ENCODE measurements around the gene NAA50. TPM values are rescaled to one million over a fixed set of nuclear protein-coding genes. Genes with fewer than 3 reads are reported as not detected.
A peak's percentile ranks its signal among the peaks of the same experiment; 100 is the strongest.

NAA50 gene
- total and polyA plus RNA-seq, 2 donors = 43.6 to 68.7 TPM

DNA sequence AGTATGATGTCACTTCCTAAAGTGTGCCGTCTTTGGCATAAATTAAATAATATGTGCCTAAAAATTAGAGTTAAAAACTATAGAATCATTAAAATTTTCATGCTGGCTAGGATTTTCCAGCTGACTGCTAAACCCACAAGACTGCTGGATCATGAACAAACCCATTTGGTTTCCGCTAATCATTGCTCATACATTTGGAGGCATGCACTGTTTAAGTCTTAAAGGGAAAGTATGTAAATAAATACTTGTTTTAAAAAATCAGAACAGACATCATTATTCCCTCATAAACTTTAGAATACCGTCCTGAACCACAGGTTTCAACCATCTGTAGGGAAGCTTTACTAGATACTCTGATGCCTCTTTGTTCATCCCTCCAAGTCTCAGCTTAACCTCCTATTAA lies 27.3 kb upstream of the NAA50 start:
- Histone ChIP-seq H3K36me3 (ENCODE audit: control insufficient read depth in 2 of 2, insufficient read depth in 2 of 2, low read length in 1 of 2) (no peaks in the 10 kb centered on the region), H3K9me3 (ENCODE audit: control insufficient read depth in 2 of 2, insufficient read depth in 1 of 2, low read length in 1 of 2) (no peaks in the 10 kb centered on the region), H3K27ac (ENCODE audit: low read depth in 1 of 2, low read length in 1 of 2) (no peak overlapping the region), H3K27me3 (ENCODE audit: control insufficient read depth in 2 of 2, insufficient read depth in 1 of 2, low read length in 1 of 2) (no peaks in the 10 kb centered on the region), H3K4me3 (ENCODE audit: low read length in 2 of 2) (no peak overlapping the region), H3K4me1 (ENCODE audit: control insufficient read depth in 2 of 2, insufficient read depth in 2 of 2, low read length in 2 of 2) (no peaks in the 10 kb centered on the region)
- 87% methylated on average over 3 of the region's 3 CpGs for WGBS
- DNase-seq (ENCODE audit: low read depth in 6 of 9, low spot score in 9 of 9) = no peak

DNA sequence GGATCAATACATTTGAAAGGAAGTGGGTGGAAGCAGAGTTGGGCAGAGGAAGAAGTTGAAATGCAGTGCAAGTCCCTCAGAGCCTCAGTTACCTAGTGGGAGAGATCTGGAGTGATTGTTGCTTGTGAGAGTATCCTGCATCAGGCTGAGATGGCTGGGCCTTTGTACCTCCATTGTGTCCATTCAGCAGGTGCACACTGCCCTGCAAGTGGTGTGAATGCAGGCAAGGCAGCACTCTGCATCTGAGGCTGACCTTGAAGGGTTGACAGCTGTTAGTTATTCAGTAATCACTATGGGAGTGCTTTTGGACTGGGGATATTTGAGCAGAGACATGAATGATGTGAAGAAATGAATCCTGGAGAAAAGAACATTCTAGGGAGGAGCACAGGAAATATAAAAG lies 25.9 kb upstream of the NAA50 start:
- Histone ChIP-seq H3K36me3 (ENCODE audit: control insufficient read depth in 2 of 2, insufficient read depth in 2 of 2, low read length in 1 of 2) (no peaks in the 10 kb centered on the region), H3K4me3 (ENCODE audit: low read length in 2 of 2) (no peak overlapping the region), H3K27me3 (ENCODE audit: control insufficient read depth in 2 of 2, insufficient read depth in 1 of 2, low read length in 1 of 2) (no peaks in the 10 kb centered on the region), H3K4me1 (ENCODE audit: control insufficient read depth in 2 of 2, insufficient read depth in 2 of 2, low read length in 2 of 2) (no peaks in the 10 kb centered on the region), H3K9me3 (ENCODE audit: control insufficient read depth in 2 of 2, insufficient read depth in 1 of 2, low read length in 1 of 2) (no peaks in the 10 kb centered on the region), H3K27ac (ENCODE audit: low read depth in 1 of 2, low read length in 1 of 2) (no peak overlapping the region)
- DNase-seq (ENCODE audit: low read depth in 6 of 9, low spot score in 9 of 9) = no peak

DNA sequence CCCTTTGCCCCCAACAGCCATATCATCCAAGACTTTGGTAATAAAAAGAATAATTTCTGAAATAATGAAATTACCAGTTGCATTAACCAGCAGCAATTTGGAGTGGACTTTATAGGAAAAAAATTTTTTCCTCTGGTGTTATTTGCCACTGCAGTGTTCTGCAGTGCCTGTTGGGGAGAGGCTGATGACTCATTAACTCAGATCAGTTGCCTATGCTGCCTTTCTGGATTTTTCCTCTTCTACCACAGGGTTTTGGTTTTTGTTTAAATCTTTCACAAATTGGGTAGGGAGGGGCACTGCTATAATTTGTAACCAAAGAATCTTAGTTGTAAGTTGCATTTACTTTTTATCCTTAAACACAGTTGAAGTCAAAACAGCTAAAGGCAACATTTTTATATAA lies 23.5 kb upstream of the NAA50 start:
- Histone ChIP-seq H3K27ac (ENCODE audit: low read depth in 1 of 2, low read length in 1 of 2) (no peak overlapping the region), H3K9me3 (ENCODE audit: control insufficient read depth in 2 of 2, insufficient read depth in 1 of 2, low read length in 1 of 2) (no peaks in the 10 kb centered on the region), H3K36me3 (ENCODE audit: control insufficient read depth in 2 of 2, insufficient read depth in 2 of 2, low read length in 1 of 2) (no peaks in the 10 kb centered on the region), H3K4me3 (ENCODE audit: low read length in 2 of 2) (no peak overlapping the region), H3K4me1 (ENCODE audit: control insufficient read depth in 2 of 2, insufficient read depth in 2 of 2, low read length in 2 of 2) (no peaks in the 10 kb centered on the region), H3K27me3 (ENCODE audit: control insufficient read depth in 2 of 2, insufficient read depth in 1 of 2, low read length in 1 of 2) (no peaks in the 10 kb centered on the region)
- no peak for DNase-seq (ENCODE audit: low read depth in 6 of 9, low spot score in 9 of 9)

DNA sequence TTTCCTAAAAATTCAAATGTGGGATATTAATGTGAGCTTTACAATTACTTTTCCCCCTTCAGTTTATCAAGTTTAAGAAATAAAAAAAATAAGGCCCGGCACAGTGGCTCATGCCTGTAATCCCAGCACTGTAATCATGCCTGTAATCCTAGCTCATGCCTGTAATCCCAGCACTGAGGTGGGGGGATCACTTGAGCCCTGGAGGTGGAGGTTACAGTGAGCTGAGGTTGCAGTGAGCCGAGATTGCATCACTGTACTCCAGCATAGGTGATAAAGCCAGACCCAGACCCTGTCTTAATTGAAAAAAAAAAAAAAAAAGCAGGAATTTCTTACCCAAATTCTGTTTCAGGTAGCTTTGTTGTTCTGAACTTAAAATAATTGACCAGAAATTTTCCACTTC lies 18.6 kb upstream of the NAA50 start:
- H3K9me3 ChIP-seq (ENCODE audit: control insufficient read depth in 2 of 2, insufficient read depth in 1 of 2, low read length in 1 of 2) = no peaks in the 10 kb centered on the region
- H3K36me3 ChIP-seq (ENCODE audit: control insufficient read depth in 2 of 2, insufficient read depth in 2 of 2, low read length in 1 of 2) = no peaks in the 10 kb centered on the region
- no peak for DNase-seq (ENCODE audit: low read depth in 6 of 9, low spot score in 9 of 9)
- H3K4me3 ChIP-seq (ENCODE audit: low read length in 2 of 2) = no peak overlapping the region
- H3K4me1 ChIP-seq (ENCODE audit: control insufficient read depth in 2 of 2, insufficient read depth in 2 of 2, low read length in 2 of 2) = no peaks in the 10 kb centered on the region
- H3K27ac ChIP-seq (ENCODE audit: low read depth in 1 of 2, low read length in 1 of 2) = no peak overlapping the region
- WGBS = 97% methylated on average over 2 of the region's 2 CpGs
- H3K27me3 ChIP-seq (ENCODE audit: control insufficient read depth in 2 of 2, insufficient read depth in 1 of 2, low read length in 1 of 2) = no peaks in the 10 kb centered on the region

DNA sequence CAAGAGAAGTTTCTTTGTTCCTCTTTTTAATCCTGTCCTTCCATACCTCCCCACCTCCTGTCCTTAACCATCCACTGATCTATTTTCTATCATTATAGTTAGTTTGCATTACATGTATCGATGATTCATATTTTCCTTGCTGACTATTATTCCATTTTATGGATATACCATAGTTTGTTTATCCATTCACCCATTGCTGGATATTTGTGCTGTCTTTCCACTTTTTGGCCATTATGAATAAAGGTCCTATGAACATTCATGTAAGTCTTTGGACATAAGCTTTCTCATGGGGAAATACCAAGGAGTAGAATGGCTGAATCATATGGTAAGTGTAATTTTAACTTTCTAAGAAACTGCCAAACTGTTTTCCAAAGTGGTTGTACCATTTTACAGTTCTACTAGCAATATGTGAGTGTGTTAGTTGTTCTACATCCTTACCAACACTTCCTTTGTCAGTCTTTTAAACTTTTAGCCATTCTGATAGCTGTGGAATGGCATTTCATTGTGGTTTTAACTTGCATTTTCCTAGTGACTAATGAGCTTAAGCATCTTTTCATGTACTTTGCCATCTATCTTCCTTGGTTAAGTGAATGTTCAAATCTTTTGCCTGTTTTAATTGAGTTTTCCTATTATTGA lies 12.5 kb upstream of the NAA50 start:
- Histone ChIP-seq H3K27ac (ENCODE audit: low read depth in 1 of 2, low read length in 1 of 2) (no peak overlapping the region), H3K36me3 (ENCODE audit: control insufficient read depth in 2 of 2, insufficient read depth in 2 of 2, low read length in 1 of 2) (no peaks in the 10 kb centered on the region), H3K4me1 (ENCODE audit: control insufficient read depth in 2 of 2, insufficient read depth in 2 of 2, low read length in 2 of 2) (peaks cover 0 to 3% of the 10 kb centered on the region in 2 donors), H3K4me3 (ENCODE audit: low read length in 2 of 2) (no peak overlapping the region), H3K27me3 (ENCODE audit: control insufficient read depth in 2 of 2, insufficient read depth in 1 of 2, low read length in 1 of 2) (no peaks in the 10 kb centered on the region), H3K9me3 (ENCODE audit: control insufficient read depth in 2 of 2, insufficient read depth in 1 of 2, low read length in 1 of 2) (no peaks in the 10 kb centered on the region)
- 98% methylated on average over 1 of the region's 1 CpG for WGBS
- no peak for DNase-seq (ENCODE audit: low read depth in 6 of 9, low spot score in 9 of 9)

DNA sequence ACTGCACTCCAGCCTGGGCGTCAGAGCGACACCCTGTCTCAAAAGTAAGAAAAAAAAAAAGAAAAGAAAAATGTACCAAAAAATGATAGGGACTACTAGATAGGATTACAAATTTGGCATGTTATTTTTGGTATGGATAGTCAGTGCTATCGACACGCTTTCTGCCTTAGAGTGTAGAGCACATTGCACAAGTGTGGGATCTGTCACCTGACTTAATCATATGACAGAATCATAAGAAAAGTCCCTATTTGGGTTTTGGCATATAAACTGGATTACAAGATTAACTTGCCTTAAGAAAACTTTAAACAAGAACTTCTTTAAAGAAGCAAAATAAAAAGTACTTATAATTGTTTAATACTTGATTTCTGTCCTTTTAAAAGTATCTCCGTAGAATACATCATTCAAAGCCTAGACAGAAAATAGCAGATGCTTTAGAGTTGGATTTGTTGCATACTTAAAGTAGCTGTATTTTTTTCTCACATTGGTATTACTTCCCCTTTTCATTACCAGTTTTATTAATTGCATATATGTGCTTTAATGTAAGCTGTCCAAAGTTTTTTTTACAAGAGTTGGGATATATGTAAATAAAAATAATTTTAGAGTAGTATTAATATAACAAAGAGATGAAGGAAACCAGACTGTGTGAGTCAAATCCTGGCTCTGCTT lies 8.6 kb upstream of the NAA50 start:
- peak overlapping the region in 1 of 2 donors; percentile 1 for H3K27ac ChIP-seq (ENCODE audit: low read depth in 1 of 2, low read length in 1 of 2)
- H3K4me1 ChIP-seq (ENCODE audit: control insufficient read depth in 2 of 2, insufficient read depth in 2 of 2, low read length in 2 of 2) = peaks cover 0 to 3% of the 10 kb centered on the region in 2 donors
- no peaks in the 10 kb centered on the region for H3K36me3 ChIP-seq (ENCODE audit: control insufficient read depth in 2 of 2, insufficient read depth in 2 of 2, low read length in 1 of 2)
- no peaks in the 10 kb centered on the region for H3K27me3 ChIP-seq (ENCODE audit: control insufficient read depth in 2 of 2, insufficient read depth in 1 of 2, low read length in 1 of 2)
- DNase-seq (ENCODE audit: low read depth in 6 of 9, low spot score in 9 of 9) = no peak
- no peaks in the 10 kb centered on the region for H3K9me3 ChIP-seq (ENCODE audit: control insufficient read depth in 2 of 2, insufficient read depth in 1 of 2, low read length in 1 of 2)
- 90% methylated on average over 5 of the region's 5 CpGs for WGBS
- no peak overlapping the region for H3K4me3 ChIP-seq (ENCODE audit: low read length in 2 of 2)

DNA sequence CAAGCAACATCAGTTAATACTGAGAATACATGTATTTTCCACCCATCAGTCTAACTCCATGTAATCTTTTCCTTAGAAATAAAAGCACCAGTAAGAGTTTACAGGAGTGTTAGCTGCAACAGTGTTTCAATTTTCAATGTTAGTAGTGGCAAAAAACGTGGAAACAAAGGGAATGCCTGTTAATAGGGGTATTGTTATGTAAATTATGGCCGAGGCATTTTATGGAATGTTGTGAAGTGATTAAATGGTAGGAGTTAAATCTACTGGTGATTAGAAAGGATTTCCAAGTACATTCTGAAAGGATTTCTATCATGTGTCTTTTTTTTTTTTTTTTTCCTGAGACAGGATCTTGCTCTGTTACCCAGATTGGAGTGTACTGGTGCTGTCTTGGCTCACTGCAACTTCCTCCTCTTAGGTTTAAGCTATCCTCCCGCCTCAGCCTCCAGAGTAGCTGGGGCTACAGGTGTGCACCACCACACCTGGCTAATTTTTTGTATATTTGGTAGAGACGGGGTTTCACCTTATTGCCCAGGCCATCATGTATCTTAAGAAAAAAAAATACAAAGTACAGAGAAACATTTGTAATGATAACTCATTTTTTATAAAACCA lies 7.4 kb upstream of the NAA50 start:
- no peaks in the 10 kb centered on the region for H3K36me3 ChIP-seq (ENCODE audit: control insufficient read depth in 2 of 2, insufficient read depth in 2 of 2, low read length in 1 of 2)
- no peaks in the 10 kb centered on the region for H3K9me3 ChIP-seq (ENCODE audit: control insufficient read depth in 2 of 2, insufficient read depth in 1 of 2, low read length in 1 of 2)
- peaks cover 0 to 3% of the 10 kb centered on the region in 2 donors for H3K4me1 ChIP-seq (ENCODE audit: control insufficient read depth in 2 of 2, insufficient read depth in 2 of 2, low read length in 2 of 2)
- no peak overlapping the region for H3K27ac ChIP-seq (ENCODE audit: low read depth in 1 of 2, low read length in 1 of 2)
- no peak overlapping the region for H3K4me3 ChIP-seq (ENCODE audit: low read length in 2 of 2)
- no peaks in the 10 kb centered on the region for H3K27me3 ChIP-seq (ENCODE audit: control insufficient read depth in 2 of 2, insufficient read depth in 1 of 2, low read length in 1 of 2)
- 85% methylated on average over 4 of the region's 4 CpGs for WGBS
- DNase-seq (ENCODE audit: low read depth in 6 of 9, low spot score in 9 of 9) = no peak

DNA sequence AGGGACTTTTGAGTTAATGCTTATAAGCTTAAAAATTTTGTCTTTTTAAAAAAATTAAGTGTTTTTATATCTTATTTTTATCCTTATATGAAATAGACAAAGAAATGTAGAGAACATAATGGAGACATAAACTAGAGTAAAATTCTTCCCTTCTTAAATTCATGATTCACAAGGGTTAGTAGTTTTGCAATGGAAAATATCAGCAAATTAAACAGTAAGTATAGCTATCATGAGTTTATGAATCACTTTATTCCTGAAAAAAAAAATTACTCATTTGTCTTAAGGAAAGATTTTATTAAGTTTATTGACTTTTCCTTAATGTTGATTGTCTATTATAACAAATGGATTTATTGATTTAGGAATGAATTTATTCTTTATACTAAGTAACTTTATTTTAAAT lies 5.1 kb upstream of the NAA50 start:
- H3K36me3 ChIP-seq (ENCODE audit: control insufficient read depth in 2 of 2, insufficient read depth in 2 of 2, low read length in 1 of 2) = no peaks in the 10 kb centered on the region
- no peak overlapping the region for H3K4me3 ChIP-seq (ENCODE audit: low read length in 2 of 2)
- H3K27ac ChIP-seq (ENCODE audit: low read depth in 1 of 2, low read length in 1 of 2) = no peak overlapping the region
- no peaks in the 10 kb centered on the region for H3K9me3 ChIP-seq (ENCODE audit: control insufficient read depth in 2 of 2, insufficient read depth in 1 of 2, low read length in 1 of 2)
- H3K27me3 ChIP-seq (ENCODE audit: control insufficient read depth in 2 of 2, insufficient read depth in 1 of 2, low read length in 1 of 2) = no peaks in the 10 kb centered on the region
- DNase-seq (ENCODE audit: low read depth in 6 of 9, low spot score in 9 of 9) = no peak
- peaks cover 6 to 11% of the 10 kb centered on the region in 2 donors for H3K4me1 ChIP-seq (ENCODE audit: control insufficient read depth in 2 of 2, insufficient read depth in 2 of 2, low read length in 2 of 2)

DNA sequence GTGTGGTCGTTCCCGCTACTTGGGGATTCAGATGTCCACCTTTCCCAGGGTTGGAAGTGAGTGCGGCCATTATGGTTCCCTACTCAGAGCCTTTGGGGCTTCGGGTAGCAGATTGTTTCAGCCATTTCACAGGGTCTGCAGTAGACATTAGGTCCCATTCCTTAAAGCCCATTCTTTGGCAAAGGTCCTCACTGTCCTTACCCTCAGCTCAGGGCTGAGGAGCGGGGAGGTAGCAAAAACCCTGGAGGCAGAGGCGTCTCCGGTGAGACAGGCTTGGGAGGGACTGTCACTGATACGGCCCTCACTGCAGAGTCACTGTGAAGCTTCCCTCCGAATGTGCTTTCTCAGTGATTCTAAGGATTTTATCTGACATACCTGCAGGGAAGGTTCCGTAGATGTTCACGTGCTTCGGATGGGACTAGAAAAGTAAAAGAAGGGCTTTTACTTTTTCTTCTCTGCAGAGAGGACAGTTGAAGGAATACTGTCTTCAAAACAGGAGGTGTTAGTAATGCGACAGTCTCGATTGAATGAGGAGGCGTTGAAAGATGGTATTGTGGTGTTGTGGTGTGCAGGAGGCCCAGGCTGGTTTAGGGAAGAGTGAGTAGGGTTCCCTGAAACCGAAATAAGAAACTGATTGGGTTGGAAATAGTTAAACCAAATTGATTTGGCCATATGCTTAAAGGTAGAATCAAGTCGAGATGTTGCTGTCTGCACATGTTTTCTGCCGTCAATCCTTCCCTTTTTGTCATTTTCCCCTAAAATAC lies 1.4 kb upstream of the NAA50 start:
- H3K36me3 ChIP-seq (ENCODE audit: control insufficient read depth in 2 of 2, insufficient read depth in 2 of 2, low read length in 1 of 2) = no peaks in the 10 kb centered on the region
- WGBS = 4% methylated on average over 18 of the region's 18 CpGs
- H3K9me3 ChIP-seq (ENCODE audit: control insufficient read depth in 2 of 2, insufficient read depth in 1 of 2, low read length in 1 of 2) = no peaks in the 10 kb centered on the region
- DNase-seq (ENCODE audit: low read depth in 6 of 9, low spot score in 9 of 9) = peak in 7 of 9 donors; percentile 7 to 53 (median 18)
- H3K27me3 ChIP-seq (ENCODE audit: control insufficient read depth in 2 of 2, insufficient read depth in 1 of 2, low read length in 1 of 2) = no peaks in the 10 kb centered on the region
- H3K4me3 ChIP-seq (ENCODE audit: low read length in 2 of 2) = peak overlapping the region; percentile 70 to 77
- peaks cover 9 to 13% of the 10 kb centered on the region in 2 donors for H3K4me1 ChIP-seq (ENCODE audit: control insufficient read depth in 2 of 2, insufficient read depth in 2 of 2, low read length in 2 of 2)
- H3K27ac ChIP-seq (ENCODE audit: low read depth in 1 of 2, low read length in 1 of 2) = peak overlapping the region; percentile 85 to 100
